Neuronal stem cell (in vitro differentiated cells): ENCODE results near the gene RBFOX2.

ENCODE experiments used
- DNase-seq: peaks from one replicate; pipeline ENCODE4 v3.0.0-alpha.2; 2013; ENCODE audit warnings: low spot score
- H2AFZ ChIP-seq: one replicate; pipeline ENCODE4 v1.6.1; 2013; ENCODE audit warnings: mild to moderate bottlenecking, low read length, inconsistent platforms
- H2AK5ac ChIP-seq: 2 replicates; pipeline ENCODE4 v1.6.1; 2013; ENCODE audit warnings: low read depth, mild to moderate bottlenecking, inconsistent platforms, low read length, moderate library complexity, mixed read lengths
- H2BK120ac ChIP-seq: 2 replicates; pipeline ENCODE4 v1.6.1; 2013; ENCODE audit warnings: low read depth, mild to moderate bottlenecking, inconsistent platforms, low read length, moderate library complexity, mixed read lengths
- H2BK12ac ChIP-seq: one replicate; pipeline ENCODE4 v1.6.1; 2013; ENCODE audit warnings: low read length, inconsistent platforms
- H2BK15ac ChIP-seq: 2 replicates; pipeline ENCODE4 v1.6.1; 2013; ENCODE audit warnings: mild to moderate bottlenecking, low read length, inconsistent platforms, mixed read lengths
- H2BK5ac ChIP-seq: one replicate; pipeline ENCODE4 v1.6.1; 2013; ENCODE audit warnings: inconsistent platforms, mild to moderate bottlenecking, low read length, moderate library complexity
- H3K14ac ChIP-seq: one replicate; pipeline ENCODE4 v1.6.1; 2013; ENCODE audit warnings: low read length, inconsistent platforms
- H3K18ac ChIP-seq: 2 replicates; pipeline ENCODE4 v1.6.1; 2013; ENCODE audit warnings: low read length, inconsistent platforms
- H3K23ac ChIP-seq: 2 replicates; pipeline ENCODE4 v1.6.1; 2013; ENCODE audit warnings: low read depth, mild to moderate bottlenecking, mixed read lengths, low read length, inconsistent platforms; ENCODE audit not compliant: poor library complexity
- H3K27ac ChIP-seq: replicated peaks from 3 replicates; pipeline ENCODE4 v1.5.1; 2013; ENCODE audit warnings: low read length, inconsistent platforms
- H3K27me3 ChIP-seq, 3 experiments: 2 replicates each; pipeline ENCODE4 v1.6.1; 2013; ENCODE audit warnings: low read length in 3 of 3, mild to moderate bottlenecking in 2 of 3, inconsistent platforms in 1 of 3, low read depth in 1 of 3, mixed read lengths in 1 of 3, moderate library complexity in 1 of 3; ENCODE audit not compliant: control insufficient read depth in 3 of 3, insufficient read depth in 3 of 3
- H3K36me3 ChIP-seq, 2 donors: replicated peaks in 1 of 2; 2 replicates each; pipeline ENCODE4 v1.6.1; 2013; ENCODE audit warnings: low read length in 2 of 2; ENCODE audit not compliant: control insufficient read depth in 2 of 2, insufficient read depth in 2 of 2
- H3K4ac ChIP-seq: 2 replicates; pipeline ENCODE4 v1.6.1; 2013; ENCODE audit warnings: inconsistent platforms, mild to moderate bottlenecking, low read length, moderate library complexity
- H3K4me1 ChIP-seq, 2 donors: 1 replicate in 1 of 2; 2 replicates in 1 of 2; pipeline ENCODE4 v1.6.1; 2013; ENCODE audit warnings: low read length in 2 of 2, low read depth in 1 of 2; ENCODE audit not compliant: control insufficient read depth in 2 of 2, insufficient read depth in 1 of 2
- H3K4me2 ChIP-seq: one replicate; pipeline ENCODE4 v1.6.1; 2013; ENCODE audit warnings: mild to moderate bottlenecking, low read length, inconsistent platforms; ENCODE audit not compliant: insufficient read depth, poor library complexity, severe bottlenecking
- H3K4me3 ChIP-seq, 2 donors: 2 replicates each; pipeline ENCODE4 v1.5.1; 2013; ENCODE audit warnings: low read length in 2 of 2, mild to moderate bottlenecking in 2 of 2, inconsistent platforms in 1 of 2, moderate library complexity in 1 of 2
- H3K79me1 ChIP-seq: one replicate; pipeline ENCODE4 v1.6.1; 2013; ENCODE audit warnings: low read depth, mild to moderate bottlenecking, inconsistent platforms, low read length, moderate library complexity
- H3K9ac ChIP-seq: one replicate; pipeline ENCODE4 v1.6.1; 2013; ENCODE audit warnings: mild to moderate bottlenecking, low read depth, low read length, inconsistent platforms; ENCODE audit not compliant: poor library complexity
- H3K9me3 ChIP-seq, 2 donors: replicated peaks in 1 of 2; 2 replicates each; pipeline versions ENCODE3 to v1.6.1; 2013; ENCODE audit warnings: low read length in 2 of 2, mild to moderate bottlenecking in 2 of 2, inconsistent platforms in 1 of 2, low read depth in 1 of 2, mixed read lengths in 1 of 2, moderate library complexity in 1 of 2; ENCODE audit not compliant: control insufficient read depth in 2 of 2, insufficient read depth in 1 of 2
- H4K8ac ChIP-seq: one replicate; pipeline ENCODE4 v1.6.1; 2013; ENCODE audit warnings: low read depth, mild to moderate bottlenecking, inconsistent platforms, low read length, moderate library complexity
- H4K91ac ChIP-seq: one replicate; pipeline ENCODE4 v1.6.1; 2013; ENCODE audit warnings: low read length, low read depth, mild to moderate bottlenecking, inconsistent platforms; ENCODE audit not compliant: poor library complexity
- WGBS, 2 donors: extraction: QIAGEN DNeasy Blood & Tissue Kit; methylation state at CpG; one replicate each; pipeline ENCODE4 v1.1.7; 2013; ENCODE audit warnings: missing lambda C conversion rate in 2 of 2, mixed read lengths in 1 of 2; ENCODE audit not compliant: insufficient read length in 2 of 2, insufficient replicate concordance in 1 of 2; ENCODE audit errors: extremely low coverage in 2 of 2; 5-methylcytosine and 5-hydroxymethylcytosine counted together

RBFOX2 gene

DNA sequence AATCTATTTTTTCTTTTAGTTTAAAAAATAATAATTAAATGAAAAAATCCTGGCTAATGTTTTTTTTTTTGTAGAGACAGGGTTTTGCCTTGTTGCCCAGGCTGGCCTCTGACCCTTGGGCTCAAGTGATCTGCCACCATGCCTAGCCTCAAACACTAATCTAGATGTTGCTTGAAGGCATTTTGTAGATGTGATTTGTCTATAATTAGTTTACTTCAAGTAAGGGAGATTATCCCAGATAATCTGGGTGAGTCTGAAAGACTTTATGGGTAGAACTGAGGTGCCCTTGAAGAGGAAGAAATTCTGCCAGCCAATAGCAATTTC lies 38.6 kb upstream of the RBFOX2 start:
- Histone ChIP-seq H4K8ac (no peak overlapping the region), H2AK5ac (no peak overlapping the region), H3K4me3 (no peak overlapping the region), H3K27me3 (no peaks in the 10 kb centered on the region), H2BK120ac (no peak overlapping the region), H2AFZ (no peak overlapping the region), H3K79me1 (no peaks in the 10 kb centered on the region), H4K91ac (no peak overlapping the region), H3K23ac (no peak overlapping the region), H2BK15ac (no peak overlapping the region), H3K9me3 (no peaks in the 10 kb centered on the region), H2BK12ac (no peak overlapping the region), H2BK5ac (no peak overlapping the region), H3K4ac (no peak overlapping the region), H3K14ac (no peak overlapping the region), H3K18ac (no peak overlapping the region), H3K27ac (no peak overlapping the region), H3K4me1 (peaks cover 3 to 4% of the 10 kb centered on the region in 2 donors), H3K9ac (no peak overlapping the region), H3K4me2 (no peak overlapping the region), H3K36me3 (peaks cover 0 to 2% of the 10 kb centered on the region in 2 donors)
- no peak for DNase-seq

DNA sequence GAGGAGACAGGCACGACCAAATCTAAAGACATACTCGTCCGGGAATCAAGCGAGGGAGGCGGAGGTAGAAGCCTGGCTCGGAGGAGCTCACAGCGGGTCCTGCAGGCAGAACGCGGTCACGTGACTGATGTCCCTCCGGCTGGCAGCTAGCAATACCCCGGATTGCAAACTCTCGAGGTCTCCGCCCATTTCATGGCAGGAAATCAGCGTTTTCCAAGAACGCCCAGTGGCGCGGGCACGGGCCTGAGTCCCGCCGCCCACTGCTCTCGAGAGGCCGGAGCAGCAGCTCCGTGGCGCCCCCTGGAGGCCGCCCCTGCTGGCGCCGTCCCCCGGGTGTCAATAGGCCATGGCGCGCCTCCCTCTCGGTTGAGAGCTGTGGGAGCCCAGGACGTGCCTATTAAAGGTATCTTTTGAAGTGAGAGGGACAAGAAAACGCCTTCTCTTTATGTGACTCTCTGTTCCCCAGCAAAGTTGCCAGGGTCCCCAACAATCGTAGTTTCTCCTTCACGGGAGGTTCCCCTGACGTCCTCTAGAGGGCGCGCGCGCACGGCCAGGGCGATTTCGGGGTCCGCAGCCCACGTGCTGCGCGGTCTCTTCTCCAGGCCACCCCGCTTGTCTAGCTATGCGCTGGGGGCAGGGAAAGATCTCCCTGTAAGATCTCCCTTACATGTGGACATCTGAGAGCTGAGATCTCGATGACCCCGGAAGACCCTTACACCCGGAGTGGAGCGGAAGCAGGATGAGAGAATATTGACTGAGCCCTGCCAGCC lies 37.3 kb upstream of the RBFOX2 start:
- WGBS, 2 donors: no CpG with 5 or more reads among the region's 54 CpGs
- H4K8ac ChIP-seq: peak overlapping the region; percentile 67

DNA sequence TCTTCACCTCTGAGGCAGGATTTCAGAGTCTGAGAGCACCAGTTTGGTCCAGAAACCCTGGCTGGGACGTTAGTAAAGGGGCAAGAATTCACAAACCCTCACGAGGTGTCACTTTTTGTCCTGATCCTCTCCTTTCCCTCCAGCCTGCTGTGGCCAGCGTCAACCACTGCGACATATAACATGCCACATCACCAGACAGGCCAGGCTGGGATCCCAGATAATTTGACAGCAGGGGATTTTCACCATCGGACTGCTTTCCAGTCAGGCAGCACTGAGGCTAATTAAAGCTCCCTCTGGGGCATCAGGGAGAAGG lies 36.8 kb upstream of the RBFOX2 start:
- Histone ChIP-seq H3K9ac (no peak overlapping the region), H3K79me1 (no peaks in the 10 kb centered on the region), H3K9me3 (no peaks in the 10 kb centered on the region), H3K4me1 (peaks cover 3 to 4% of the 10 kb centered on the region in 2 donors), H3K14ac (no peak overlapping the region), H2AK5ac (no peak overlapping the region), H4K8ac (no peak overlapping the region), H2BK12ac (no peak overlapping the region), H3K4ac (no peak overlapping the region), H3K23ac (no peak overlapping the region), H2AFZ (peak overlapping the region; percentile 93), H2BK120ac (no peak overlapping the region), H2BK5ac (no peak overlapping the region), H3K27me3 (no peaks in the 10 kb centered on the region), H4K91ac (no peak overlapping the region), H2BK15ac (no peak overlapping the region), H3K27ac (peak overlapping the region; percentile 70), H3K4me3 (peak overlapping the region; percentile 57 to 74), H3K36me3 (peaks cover 0 to 2% of the 10 kb centered on the region in 2 donors), H3K18ac (peak overlapping the region; percentile 73), H3K4me2 (peak overlapping the region; percentile 63)
- no peak for DNase-seq
- WGBS, 2 donors: no CpG with 5 or more reads among the region's 5 CpGs

More for the DNA sequence above, 37.3 kb upstream of the RBFOX2 start:
- H2BK15ac ChIP-seq: no peak overlapping the region
- no peak overlapping the region for H2AK5ac ChIP-seq
- H4K91ac ChIP-seq: no peak overlapping the region
- peak overlapping the region; percentile 73 for H3K18ac ChIP-seq
- H2BK120ac ChIP-seq: peak overlapping the region; percentile 29
- no peak overlapping the region for H2BK5ac ChIP-seq
- H3K14ac ChIP-seq: no peak overlapping the region
- H3K4me1 ChIP-seq: peaks cover 3 to 4% of the 10 kb centered on the region in 2 donors
- peak overlapping the region; percentile 71 for H3K27ac ChIP-seq
- H2BK12ac ChIP-seq: no peak overlapping the region
- H3K9ac ChIP-seq: no peak overlapping the region
- no peaks in the 10 kb centered on the region for H3K79me1 ChIP-seq
- no peaks in the 10 kb centered on the region for H3K9me3 ChIP-seq
- H3K4me3 ChIP-seq: peak overlapping the region; percentile 57 to 74
- peak overlapping the region; percentile 93 for H2AFZ ChIP-seq
- H3K4ac ChIP-seq: no peak overlapping the region
- H3K4me2 ChIP-seq: peak overlapping the region; percentile 63
- peak; percentile 89 for DNase-seq
- peaks cover 0 to 2% of the 10 kb centered on the region in 2 donors for H3K36me3 ChIP-seq
- no peak overlapping the region for H3K23ac ChIP-seq
- no peaks in the 10 kb centered on the region for H3K27me3 ChIP-seq

DNA sequence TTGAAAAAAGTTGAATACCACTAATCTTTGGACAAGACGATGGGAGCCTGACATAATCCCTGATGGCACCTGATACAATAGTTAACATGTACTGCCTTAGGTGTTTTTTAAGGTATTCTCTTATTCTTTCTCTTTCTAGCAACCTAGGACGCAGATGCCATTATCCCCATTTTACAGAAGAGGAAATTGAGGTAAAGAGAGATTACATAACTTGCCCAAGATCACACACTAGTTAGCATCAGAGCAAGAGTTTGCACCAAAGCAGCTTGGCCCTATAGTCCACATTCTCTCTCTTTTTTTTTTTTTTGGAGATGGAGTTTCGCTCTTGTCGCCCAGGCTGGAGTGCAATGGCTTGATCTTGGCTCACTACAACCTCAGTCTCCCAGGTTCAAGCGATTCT lies 35.7 kb upstream of the RBFOX2 start:
- Histone ChIP-seq H3K4me2 (no peak overlapping the region), H3K4me1 (peaks cover 3 to 4% of the 10 kb centered on the region in 2 donors), H3K27me3 (no peaks in the 10 kb centered on the region), H2AFZ (no peak overlapping the region), H3K27ac (no peak overlapping the region), H2BK5ac (no peak overlapping the region), H3K36me3 (peaks cover 0 to 2% of the 10 kb centered on the region in 2 donors), H3K9me3 (no peaks in the 10 kb centered on the region), H3K9ac (no peak overlapping the region), H3K23ac (no peak overlapping the region), H2BK15ac (no peak overlapping the region), H2BK120ac (no peak overlapping the region), H3K18ac (no peak overlapping the region), H4K91ac (no peak overlapping the region), H3K79me1 (no peaks in the 10 kb centered on the region), H3K14ac (no peak overlapping the region), H2AK5ac (no peak overlapping the region), H2BK12ac (no peak overlapping the region), H3K4me3 (no peak overlapping the region), H4K8ac (no peak overlapping the region), H3K4ac (no peak overlapping the region)
- no CpG with 5 or more reads among the region's 5 CpGs for WGBS, 2 donors
- DNase-seq: no peak
